ENCODE measurements around the gene MAP1LC3B2.

MAP1LC3B2 gene

DNA sequence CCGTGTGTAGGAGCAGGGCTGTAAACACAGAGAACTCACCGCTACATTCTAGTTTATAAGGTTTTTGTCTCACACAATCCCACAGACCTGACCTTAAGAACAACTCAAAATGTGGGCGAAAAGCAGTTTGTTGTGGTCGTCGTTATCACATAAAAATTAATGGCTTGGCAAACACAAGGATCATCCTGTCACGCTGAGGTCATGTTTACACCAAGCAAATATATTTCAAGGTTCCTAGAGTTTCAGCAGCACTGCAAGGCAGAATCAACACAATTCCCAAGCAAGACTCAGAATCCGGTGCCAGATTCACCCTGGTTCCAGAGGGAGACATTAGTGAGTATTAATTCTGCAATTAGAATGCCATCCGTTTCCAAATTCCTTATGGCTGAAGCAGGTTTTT lies 30.1 kb upstream of the MAP1LC3B2 start:
- no peak for TF ChIP-seq CTCF (IDR thresholded peaks at IDR 0.05; ENCODE audit: low read depth, low read length)
- no peak overlapping the region for H3K4me3 ChIP-seq (ENCODE audit: low read depth, low read length)
- in situ Hi-C loops (cut with HindIII; ENCODE audit: low sequenced_read_pairs): no loop called here
- DNase-seq (ENCODE audit: low read depth, low spot score): peak; percentile 47

- TF ChIP-seq CTCF (IDR thresholded peaks at IDR 0.05; ENCODE audit: low read depth, low read length): no peak
- H3K4me3 ChIP-seq (ENCODE audit: low read depth, low read length): no peak overlapping the region
- no peak for DNase-seq (ENCODE audit: low read depth, low spot score)
- in situ Hi-C loops (cut with HindIII; ENCODE audit: low sequenced_read_pairs): no loop called here
Observed at GRCh38 chr12:116529686-116530085, 29.5 kb upstream of the MAP1LC3B2 start.

DNA sequence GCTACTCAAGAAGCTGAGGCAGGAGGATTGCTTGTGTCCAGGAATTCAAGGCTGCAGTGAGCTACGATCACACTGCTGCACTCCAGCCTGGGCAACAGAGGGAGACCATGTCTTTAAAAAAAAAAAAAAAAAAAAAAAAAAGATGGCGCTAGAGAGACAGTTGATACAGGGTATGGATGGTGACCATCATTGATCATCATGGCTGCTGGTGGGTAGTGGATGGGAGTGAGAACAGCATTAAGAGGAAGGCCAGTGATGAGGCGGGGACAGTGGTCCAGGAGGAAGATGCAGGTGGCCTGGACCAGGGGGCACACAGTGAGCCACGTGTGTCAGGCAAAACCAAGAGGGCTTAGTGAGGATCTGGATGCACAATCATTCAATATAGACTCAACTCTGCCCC lies 26.8 kb upstream of the MAP1LC3B2 start:
- in situ Hi-C loops (cut with HindIII; ENCODE audit: low sequenced_read_pairs): no loop called here
- no peak overlapping the region for H3K4me3 ChIP-seq (ENCODE audit: low read depth, low read length)
- TF ChIP-seq CTCF (IDR thresholded peaks at IDR 0.05; ENCODE audit: low read depth, low read length): no peak
- no peak for DNase-seq (ENCODE audit: low read depth, low spot score)

GRCh38 chr12:116532986-116533342 lies 26.2 kb upstream of the MAP1LC3B2 start:
- TF ChIP-seq CTCF (IDR thresholded peaks at IDR 0.05; ENCODE audit: low read depth, low read length): no peak
- peak overlapping the region; percentile 51 for H3K4me3 ChIP-seq (ENCODE audit: low read depth, low read length)
- in situ Hi-C loops (cut with HindIII; ENCODE audit: low sequenced_read_pairs): no loop called here
- no peak for DNase-seq (ENCODE audit: low read depth, low spot score)

DNA sequence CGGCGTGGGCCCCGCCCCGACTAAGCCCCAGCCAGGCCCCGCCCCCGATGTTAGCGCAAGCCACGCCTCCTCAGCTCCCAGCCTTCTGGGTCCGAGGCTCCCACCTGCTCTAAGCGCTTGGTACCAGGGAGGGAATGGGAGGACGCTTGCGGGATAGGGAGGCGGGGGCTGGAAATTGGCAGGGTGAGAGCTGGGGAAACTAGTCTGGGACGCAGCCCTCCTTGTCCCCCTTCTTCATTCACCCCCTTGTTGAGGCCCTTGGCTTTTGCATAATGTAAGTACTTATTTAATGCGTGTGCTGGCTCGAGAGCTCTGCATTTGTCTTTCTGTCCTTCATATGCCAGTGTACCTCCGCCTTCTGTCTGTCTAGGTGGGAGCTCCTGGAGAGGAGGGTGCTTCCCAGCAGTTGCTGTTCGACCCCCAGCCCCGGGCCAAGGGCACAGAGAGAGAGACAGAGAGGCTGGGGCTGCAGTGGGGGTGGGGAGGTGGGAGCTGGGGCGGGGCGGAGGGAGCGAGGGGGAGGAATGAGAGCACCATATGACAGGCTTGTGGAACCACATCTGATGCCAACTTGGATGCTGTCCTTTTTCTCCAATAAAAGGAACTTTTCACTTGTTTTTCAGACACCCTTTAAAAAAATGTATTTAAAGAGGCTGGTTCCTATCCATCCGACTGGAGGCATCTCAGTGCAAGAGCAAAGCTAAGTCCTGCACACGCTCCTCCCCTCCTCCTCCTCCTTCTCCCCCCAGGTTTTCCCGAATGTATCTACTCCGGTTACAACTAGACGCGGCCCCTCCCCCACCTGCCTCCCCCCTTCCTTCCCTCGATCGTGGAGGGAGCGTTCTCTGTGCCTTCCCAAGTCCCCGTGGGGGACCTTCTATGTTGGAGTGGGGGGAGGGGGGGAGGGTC lies 25.6 kb upstream of the MAP1LC3B2 start:
- DNase-seq (ENCODE audit: low read depth, low spot score): peak; percentile 90
- peak overlapping the region; percentile 51 for H3K4me3 ChIP-seq (ENCODE audit: low read depth, low read length)
- in situ Hi-C loops (cut with HindIII; ENCODE audit: low sequenced_read_pairs): no loop called here
- TF ChIP-seq CTCF (IDR thresholded peaks at IDR 0.05; ENCODE audit: low read depth, low read length): no peak

DNA sequence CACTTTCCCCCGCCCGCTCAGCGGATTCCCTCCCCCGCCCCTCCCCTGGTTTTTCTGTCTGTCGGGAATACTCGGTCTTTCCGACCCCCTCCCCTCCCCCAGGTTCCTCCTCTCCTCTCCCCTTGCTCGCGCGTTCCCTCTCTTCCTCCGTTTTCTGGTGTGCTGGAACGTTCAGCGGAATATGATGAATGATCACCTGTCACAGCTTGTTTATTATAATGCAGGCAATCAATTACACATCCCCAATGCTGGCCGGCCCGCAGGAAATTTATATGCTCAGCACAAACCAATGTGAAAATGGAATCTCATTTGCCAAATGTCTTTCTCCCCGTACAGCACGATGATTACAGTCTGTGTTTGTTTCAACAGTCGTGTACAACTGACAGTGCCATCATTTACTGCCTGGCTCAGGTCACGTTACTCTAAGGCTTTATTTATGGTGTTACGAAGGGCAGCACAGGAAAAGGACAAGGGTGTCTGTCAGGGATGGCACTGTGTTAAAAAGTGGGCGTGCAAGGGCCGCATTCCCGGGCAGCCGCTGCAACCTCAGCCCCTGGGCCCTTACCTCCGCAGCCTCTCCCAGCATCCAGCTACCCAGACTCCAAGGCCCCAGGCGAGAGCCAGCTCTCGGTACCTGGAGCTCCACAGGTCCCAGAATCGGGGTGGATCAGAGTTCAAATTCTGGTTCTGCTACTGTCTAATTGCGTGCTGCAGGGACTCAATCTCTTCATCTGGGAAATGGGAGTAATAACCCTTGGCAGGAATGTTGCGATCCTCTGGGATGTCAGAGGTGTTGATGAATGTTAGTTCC lies 24.7 kb upstream of the MAP1LC3B2 start:
- in situ Hi-C loops (cut with HindIII; ENCODE audit: low sequenced_read_pairs): no loop called here
- DNase-seq (ENCODE audit: low read depth, low spot score): peak; percentile 36
- peak overlapping the region; percentile 51 for H3K4me3 ChIP-seq (ENCODE audit: low read depth, low read length)
- no peak for TF ChIP-seq CTCF (IDR thresholded peaks at IDR 0.05; ENCODE audit: low read depth, low read length)

Measured in astrocyte of the spinal cord (primary cell).